ENCODE measurements around the gene ZNF41.
"Not testable (repeated sequence)": the region's sequence is repeated elsewhere in the genome, so short reads cannot be mapped to it uniquely, and the experiment has no call there.

Gene ZNF41

DNA sequence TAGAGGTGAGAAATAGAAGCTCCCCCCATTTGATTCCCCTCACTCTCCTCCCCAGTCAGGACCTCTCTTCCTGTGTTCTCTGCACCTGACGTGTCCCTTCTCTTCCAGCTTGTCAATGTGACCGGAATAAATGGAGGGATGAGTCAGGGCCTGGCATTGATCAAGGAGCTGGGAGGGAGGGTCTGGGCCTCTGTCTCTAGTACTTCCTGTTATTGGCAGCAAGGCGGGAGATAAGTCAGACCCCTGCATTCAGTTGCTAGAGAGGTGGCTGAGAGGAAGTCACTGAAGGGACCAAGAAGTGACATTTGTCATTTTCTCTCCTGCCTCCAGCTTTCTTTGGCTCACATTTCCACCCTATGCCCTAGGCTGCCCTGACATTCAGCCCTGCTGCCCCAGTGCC lies 35.1 kb upstream of the ZNF41 start:
- H3K18ac ChIP-seq (ENCODE audit: low read length): no peak overlapping the region

DNA sequence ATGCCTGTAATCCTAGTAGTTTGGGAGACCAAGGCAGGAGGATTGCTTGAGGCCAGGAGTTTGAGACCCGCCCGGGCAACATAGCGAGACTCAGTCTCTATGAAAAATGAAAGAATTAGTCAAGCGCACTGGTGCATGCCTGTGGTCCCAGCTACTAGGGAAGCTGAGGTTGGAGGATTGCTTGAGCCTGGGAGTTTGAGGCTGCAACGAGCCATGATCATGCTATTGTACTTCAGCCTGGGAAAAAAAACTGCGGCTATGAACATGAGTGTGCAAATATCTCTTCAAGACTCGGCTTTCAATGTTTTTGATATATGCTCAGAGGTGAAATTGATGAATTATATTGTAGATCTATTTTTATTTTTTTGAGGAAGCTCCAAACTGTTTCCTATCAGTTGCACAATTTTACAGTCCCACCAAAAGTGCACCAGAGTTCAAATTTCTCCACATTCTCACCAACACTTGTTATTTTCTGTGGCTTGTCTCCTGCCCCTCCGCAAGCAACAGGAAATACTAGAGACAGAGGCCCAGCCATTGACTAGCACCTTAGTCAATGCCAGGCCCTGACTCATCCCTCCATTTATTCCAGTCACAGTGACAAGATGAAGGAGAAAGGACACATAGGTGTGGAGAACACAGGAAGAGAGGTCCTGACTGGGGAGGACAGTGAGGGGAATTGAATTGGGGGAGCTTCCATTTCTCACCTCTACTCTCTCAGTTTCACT lies 33.1 kb upstream of the ZNF41 start:
- H3K36me3 ChIP-seq (ENCODE audit: control insufficient read depth, insufficient read depth, low read length): no peaks in the 10 kb centered on the region
- H3K4ac ChIP-seq (ENCODE audit: low read depth, low read length): no peak overlapping the region
- no peak overlapping the region for H2BK120ac ChIP-seq (ENCODE audit: low read depth, low read length)
- no peaks in the 10 kb centered on the region for H3K4me1 ChIP-seq (ENCODE audit: control insufficient read depth, low read depth, low read length)
- no peak overlapping the region for H3K23ac ChIP-seq (ENCODE audit: low read length)
- no peaks in the 10 kb centered on the region for H3K27me3 ChIP-seq (ENCODE audit: insufficient read depth, low read length, poor library complexity)
- WGBS (ENCODE audit: extremely low coverage, insufficient coverage, low lambda C conversion rate): no CpG with 5 or more reads among the region's 8 CpGs
- no peaks in the 10 kb centered on the region for H3K79me2 ChIP-seq (ENCODE audit: control insufficient read depth, insufficient read depth, low read length)
- peak; percentile 50 for DNase-seq
- H4K8ac ChIP-seq (ENCODE audit: low read depth, low read length): no peak overlapping the region
- H3K9ac ChIP-seq (ENCODE audit: low read length): no peak overlapping the region
- no peak overlapping the region for H3K4me3 ChIP-seq (ENCODE audit: low read length)
- no peak overlapping the region for H4K5ac ChIP-seq (ENCODE audit: low read length)
- H3K56ac ChIP-seq (ENCODE audit: low read length): no peak overlapping the region
- H2BK15ac ChIP-seq (replicated peaks; ENCODE audit: low read depth): no peak overlapping the region
- H3K4me2 ChIP-seq (ENCODE audit: low read length): no peak overlapping the region
- no peak overlapping the region for H3K18ac ChIP-seq (ENCODE audit: low read length)
- H3K27ac ChIP-seq (ENCODE audit: low read depth, low read length): no peak overlapping the region
- H3K79me1 ChIP-seq (ENCODE audit: low read length): no peaks in the 10 kb centered on the region
- no peak overlapping the region for H2BK5ac ChIP-seq (ENCODE audit: low read length)
- H2AK5ac ChIP-seq (ENCODE audit: low read length): no peak overlapping the region

More for the DNA sequence above, 35.1 kb upstream of the ZNF41 start:
- Histone ChIP-seq H3K4me1 (ENCODE audit: control insufficient read depth, low read depth, low read length) (no peaks in the 10 kb centered on the region), H3K4ac (ENCODE audit: low read depth, low read length) (no peak overlapping the region), H3K27ac (ENCODE audit: low read depth, low read length) (no peak overlapping the region), H2BK5ac (ENCODE audit: low read length) (no peak overlapping the region), H3K79me2 (ENCODE audit: control insufficient read depth, insufficient read depth, low read length) (no peaks in the 10 kb centered on the region), H3K9ac (ENCODE audit: low read length) (no peak overlapping the region), H3K56ac (ENCODE audit: low read length) (no peak overlapping the region), H3K27me3 (ENCODE audit: insufficient read depth, low read length, poor library complexity) (no peaks in the 10 kb centered on the region), H2BK15ac (replicated peaks; ENCODE audit: low read depth) (no peak overlapping the region), H3K36me3 (ENCODE audit: control insufficient read depth, insufficient read depth, low read length) (no peaks in the 10 kb centered on the region), H2BK120ac (ENCODE audit: low read depth, low read length) (no peak overlapping the region), H2AK5ac (ENCODE audit: low read length) (no peak overlapping the region), H3K23ac (ENCODE audit: low read length) (no peak overlapping the region), H4K5ac (ENCODE audit: low read length) (no peak overlapping the region), H3K4me3 (ENCODE audit: low read length) (no peak overlapping the region), H3K4me2 (ENCODE audit: low read length) (no peak overlapping the region), H4K8ac (ENCODE audit: low read depth, low read length) (no peak overlapping the region), H3K79me1 (ENCODE audit: low read length) (no peaks in the 10 kb centered on the region)
- DNase-seq: peak; percentile 68
- WGBS (ENCODE audit: extremely low coverage, insufficient coverage, low lambda C conversion rate): no CpG with 5 or more reads among the region's 3 CpGs

DNA sequence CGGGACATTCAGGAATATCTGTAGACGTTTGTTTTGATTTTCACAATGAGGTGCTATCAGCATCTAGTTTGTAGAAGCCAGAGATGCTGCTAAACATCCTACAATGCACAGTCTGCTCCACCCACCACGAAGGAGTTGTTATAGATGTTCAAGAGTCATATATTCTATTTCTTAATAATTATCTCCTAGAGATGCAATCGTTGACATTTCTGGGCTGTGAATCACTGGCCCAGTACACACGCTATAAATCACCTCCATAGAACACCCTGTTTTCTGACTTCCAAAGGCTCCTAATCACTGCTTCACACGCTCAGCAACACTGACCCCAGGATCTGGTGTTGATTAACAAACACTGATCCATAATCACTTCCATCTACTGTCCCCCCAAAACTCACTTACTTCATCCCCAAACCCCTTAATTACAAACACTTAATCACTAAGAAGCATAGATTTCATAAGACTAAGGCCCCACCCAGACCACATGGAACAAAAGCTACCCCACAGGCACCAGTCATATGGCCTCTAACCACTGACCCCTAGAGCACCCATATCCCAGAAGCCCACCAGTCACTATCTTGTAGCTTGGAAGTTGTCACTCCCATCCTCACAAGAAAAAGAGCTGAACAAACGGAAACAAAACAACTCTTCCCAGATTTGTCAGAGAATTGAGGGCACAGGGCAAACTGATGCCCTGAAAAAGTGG lies 31.7 kb upstream of the ZNF41 start:
- no peak overlapping the region for H2AK5ac ChIP-seq (ENCODE audit: low read length)
- H3K4ac ChIP-seq (ENCODE audit: low read depth, low read length): no peak overlapping the region
- no peak overlapping the region for H3K18ac ChIP-seq (ENCODE audit: low read length)
- no peak overlapping the region for H3K27ac ChIP-seq (ENCODE audit: low read depth, low read length)
- H2BK15ac ChIP-seq (replicated peaks; ENCODE audit: low read depth): no peak overlapping the region
- no peaks in the 10 kb centered on the region for H3K79me1 ChIP-seq (ENCODE audit: low read length)
- H3K4me2 ChIP-seq (ENCODE audit: low read length): no peak overlapping the region
- no CpG with 5 or more reads among the region's 7 CpGs for WGBS (ENCODE audit: extremely low coverage, insufficient coverage, low lambda C conversion rate)
- H3K9ac ChIP-seq (ENCODE audit: low read length): no peak overlapping the region
- no peak overlapping the region for H4K5ac ChIP-seq (ENCODE audit: low read length)
- H3K79me2 ChIP-seq (ENCODE audit: control insufficient read depth, insufficient read depth, low read length): no peaks in the 10 kb centered on the region
- H3K4me3 ChIP-seq (ENCODE audit: low read length): no peak overlapping the region
- no peaks in the 10 kb centered on the region for H3K36me3 ChIP-seq (ENCODE audit: control insufficient read depth, insufficient read depth, low read length)
- H4K8ac ChIP-seq (ENCODE audit: low read depth, low read length): no peak overlapping the region
- no peak overlapping the region for H2BK5ac ChIP-seq (ENCODE audit: low read length)
- no peak overlapping the region for H3K23ac ChIP-seq (ENCODE audit: low read length)
- H2BK120ac ChIP-seq (ENCODE audit: low read depth, low read length): no peak overlapping the region
- DNase-seq: no peak
- no peaks in the 10 kb centered on the region for H3K27me3 ChIP-seq (ENCODE audit: insufficient read depth, low read length, poor library complexity)
- no peak overlapping the region for H3K56ac ChIP-seq (ENCODE audit: low read length)
- no peaks in the 10 kb centered on the region for H3K4me1 ChIP-seq (ENCODE audit: control insufficient read depth, low read depth, low read length)

DNA sequence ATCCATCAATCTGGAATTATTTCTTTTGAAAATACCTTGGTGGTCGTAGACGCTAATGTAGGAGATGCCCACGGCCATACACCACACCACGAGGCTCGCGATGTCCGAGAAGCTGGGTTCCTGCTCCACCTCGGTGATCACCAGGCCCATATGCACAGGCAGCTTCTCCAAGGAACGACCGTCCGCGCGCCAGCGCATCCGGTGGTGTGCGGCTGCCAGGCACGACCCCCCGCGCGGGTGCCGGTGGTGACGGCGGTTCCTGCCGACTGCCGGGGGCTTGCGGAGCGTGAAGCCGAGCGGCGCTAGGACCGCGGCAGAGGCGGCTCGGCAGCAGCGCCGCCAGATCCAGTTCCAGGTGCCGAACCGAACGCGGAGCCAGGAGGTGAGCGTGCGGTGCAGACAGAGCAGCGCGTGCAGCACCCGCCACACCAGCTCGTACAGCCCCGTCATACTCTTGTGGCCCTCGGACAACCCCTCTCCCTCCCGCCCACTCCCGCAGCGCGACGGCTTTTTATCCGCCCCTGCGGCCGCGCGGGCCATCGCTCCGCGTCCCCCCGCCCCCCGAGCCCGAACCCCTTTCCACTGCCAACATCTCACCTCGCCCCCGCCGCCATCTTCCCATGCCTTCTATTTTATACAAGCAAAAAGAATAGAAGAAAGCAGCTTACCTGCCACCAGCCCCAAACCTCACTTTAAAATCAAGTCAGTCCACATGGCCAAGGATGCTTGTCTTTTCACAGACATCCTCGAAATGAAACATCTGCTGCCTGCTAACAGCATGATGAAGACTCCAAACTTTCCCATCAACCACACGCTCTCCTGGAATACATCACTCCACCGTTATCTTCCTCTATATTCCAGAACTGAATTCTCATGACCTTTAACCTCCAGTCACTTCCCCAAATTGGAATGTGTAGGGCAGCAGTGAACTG lies 30.3 kb upstream of the ZNF41 start:
- H4K5ac ChIP-seq (ENCODE audit: low read length); H3K79me2 ChIP-seq (ENCODE audit: control insufficient read depth, insufficient read depth, low read length); H3K4me1 ChIP-seq (ENCODE audit: control insufficient read depth, low read depth, low read length); H2AK5ac ChIP-seq (ENCODE audit: low read length); H3K23ac ChIP-seq (ENCODE audit: low read length); H3K18ac ChIP-seq (ENCODE audit: low read length); H3K4ac ChIP-seq (ENCODE audit: low read depth, low read length); H3K79me1 ChIP-seq (ENCODE audit: low read length); H3K27me3 ChIP-seq (ENCODE audit: insufficient read depth, low read length, poor library complexity); H2BK15ac ChIP-seq (replicated peaks; ENCODE audit: low read depth); H2BK5ac ChIP-seq (ENCODE audit: low read length); H4K8ac ChIP-seq (ENCODE audit: low read depth, low read length); H3K4me3 ChIP-seq (ENCODE audit: low read length); H3K27ac ChIP-seq (ENCODE audit: low read depth, low read length); H3K36me3 ChIP-seq (ENCODE audit: control insufficient read depth, insufficient read depth, low read length); H2BK120ac ChIP-seq (ENCODE audit: low read depth, low read length): not testable (repeated sequence)
- Histone ChIP-seq H3K4me2 (ENCODE audit: low read length) (peak overlapping the region; percentile 54), H3K56ac (ENCODE audit: low read length) (peak overlapping the region; percentile 56), H3K9ac (ENCODE audit: low read length) (peak overlapping the region; percentile 40)
- WGBS (ENCODE audit: extremely low coverage, insufficient coverage, low lambda C conversion rate): no CpG with 5 or more reads among the region's 70 CpGs
- peak; percentile 2 for DNase-seq

DNA sequence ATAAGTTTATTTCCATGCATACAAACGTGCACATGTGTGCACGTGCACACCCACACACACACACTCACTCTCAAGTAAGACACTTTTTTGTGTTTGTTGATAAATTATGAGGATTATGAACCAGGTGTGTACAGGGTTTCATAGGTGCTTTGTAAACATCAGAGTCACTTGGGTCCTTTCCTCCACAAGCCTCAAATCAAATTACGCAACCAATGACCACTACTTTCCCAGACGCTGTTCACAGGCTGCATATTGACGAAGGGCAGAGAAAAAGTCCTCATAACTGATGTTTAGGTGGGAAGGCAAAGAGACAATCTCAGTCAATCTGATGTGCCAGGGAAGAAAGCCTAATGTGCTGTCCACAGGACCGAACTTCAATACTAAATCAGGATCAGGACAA lies 29.4 kb upstream of the ZNF41 start:
- H3K4me1 ChIP-seq (ENCODE audit: control insufficient read depth, low read depth, low read length); H2BK120ac ChIP-seq (ENCODE audit: low read depth, low read length); H3K27ac ChIP-seq (ENCODE audit: low read depth, low read length); H3K56ac ChIP-seq (ENCODE audit: low read length); H2AK5ac ChIP-seq (ENCODE audit: low read length); H3K9ac ChIP-seq (ENCODE audit: low read length); H3K4me3 ChIP-seq (ENCODE audit: low read length); H4K5ac ChIP-seq (ENCODE audit: low read length); H3K23ac ChIP-seq (ENCODE audit: low read length); H3K79me2 ChIP-seq (ENCODE audit: control insufficient read depth, insufficient read depth, low read length); H3K27me3 ChIP-seq (ENCODE audit: insufficient read depth, low read length, poor library complexity); H4K8ac ChIP-seq (ENCODE audit: low read depth, low read length); H3K4ac ChIP-seq (ENCODE audit: low read depth, low read length); H3K79me1 ChIP-seq (ENCODE audit: low read length); H2BK15ac ChIP-seq (replicated peaks; ENCODE audit: low read depth); DNase-seq; H2BK5ac ChIP-seq (ENCODE audit: low read length); H3K36me3 ChIP-seq (ENCODE audit: control insufficient read depth, insufficient read depth, low read length); H3K4me2 ChIP-seq (ENCODE audit: low read length); H3K18ac ChIP-seq (ENCODE audit: low read length): not testable (repeated sequence)
- no CpG with 5 or more reads among the region's 6 CpGs for WGBS (ENCODE audit: extremely low coverage, insufficient coverage, low lambda C conversion rate)

Measured in mesendoderm (in vitro differentiated cells).